GM23338 (cell line): ENCODE data around the gene TMEM163. TPM values are rescaled to one million over a fixed set of nuclear protein-coding genes. Genes with fewer than 3 reads are reported as not detected.

Experiments
- ATAC-seq: fragments of 200-7000 bp; cut with Tn5 transposase; 3 replicates; pipeline ENCODE4 v1.9.1; 2020
- DNase-seq: peaks from one replicate; pipeline ENCODE4 v3.0.0-alpha.2; 2015; ENCODE audit warnings: low spot score
- H2AFZ ChIP-seq: fragments of 200-600 bp; sonication (generic); 2 replicates; pipeline ENCODE4 v1.8.0; 2016; ENCODE audit warnings: antibody characterized with exemption, mild to moderate bottlenecking, moderate library complexity
- H3F3A ChIP-seq: fragments of 200-600 bp; sonication (generic); replicated peaks from 2 replicates; pipeline ENCODE4 v1.8.0; 2017; ENCODE audit warnings: antibody characterized with exemption, mixed run types, low read depth
- H3K27ac ChIP-seq: fragments of 200-600 bp; sonication (generic); 2 replicates; pipeline ENCODE4 v1.6.1; 2016; ENCODE audit warnings: low read depth
- H3K27me3 ChIP-seq: fragments of 200-600 bp; sonication (generic); 2 replicates; pipeline ENCODE4 v1.8.0; 2016; ENCODE audit warnings: mild to moderate bottlenecking, mixed run types, moderate library complexity; ENCODE audit not compliant: insufficient read depth
- H3K36me3 ChIP-seq: fragments of 200-600 bp; sonication (generic); 2 replicates; pipeline ENCODE4 v1.8.0; 2016; ENCODE audit warnings: mild to moderate bottlenecking; ENCODE audit not compliant: insufficient read depth
- H3K4me1 ChIP-seq: fragments of 200-600 bp; sonication (generic); 2 replicates; pipeline ENCODE4 v1.8.0; 2016; ENCODE audit warnings: mild to moderate bottlenecking, moderate library complexity; ENCODE audit not compliant: insufficient read depth
- H3K4me2 ChIP-seq: fragments of 200-600 bp; sonication (generic); 2 replicates; pipeline ENCODE4 v1.7.1; 2017; ENCODE audit warnings: mixed run types
- H3K4me3 ChIP-seq: fragments of 200-600 bp; sonication (generic); 2 replicates; pipeline ENCODE4 v1.6.1; 2016; ENCODE audit warnings: mixed run types
- H3K79me2 ChIP-seq: fragments of 200-600 bp; sonication (generic); replicated peaks from 2 replicates; pipeline ENCODE4 v1.8.0; 2017; ENCODE audit warnings: mild to moderate bottlenecking; ENCODE audit not compliant: insufficient read depth
- H3K9me2 ChIP-seq: fragments of 200-600 bp; sonication (generic); 2 replicates; pipeline ENCODE4 v1.8.0; 2017; ENCODE audit not compliant: insufficient read depth
- H4K20me1 ChIP-seq: fragments of 200-600 bp; sonication (generic); replicated peaks from 2 replicates; pipeline ENCODE4 v1.8.0; 2017; ENCODE audit warnings: mild to moderate bottlenecking; ENCODE audit not compliant: insufficient read depth
- H3K27ac Mint-ChIP-seq: 2 replicates; pipeline ENCODE4 v1.8.0; 2020; ENCODE audit warnings: inconsistent platforms, mild to moderate bottlenecking, moderate library complexity, mixed read lengths
- H3K27me3 Mint-ChIP-seq: 3 replicates; pipeline ENCODE4 v1.8.0; 2022; ENCODE audit warnings: low read depth, mild to moderate bottlenecking, moderate library complexity, mixed read lengths, inconsistent platforms; ENCODE audit not compliant: insufficient read depth, poor library complexity
- H3K36me3 Mint-ChIP-seq: 3 replicates; pipeline ENCODE4 v1.8.0; 2021; ENCODE audit warnings: low read depth, mild to moderate bottlenecking, inconsistent platforms, moderate library complexity, mixed read lengths
- H3K4me1 Mint-ChIP-seq: 3 replicates; pipeline ENCODE4 v1.8.0; 2020; ENCODE audit warnings: mild to moderate bottlenecking, inconsistent platforms, mixed read lengths
- H3K4me3 Mint-ChIP-seq: 3 replicates; pipeline ENCODE4 v1.8.0; 2021; ENCODE audit warnings: moderate library complexity, mild to moderate bottlenecking, inconsistent platforms, mixed read lengths
- H3K9me3 Mint-ChIP-seq: 3 replicates; pipeline ENCODE4 v1.8.0; 2020; ENCODE audit warnings: moderate library complexity, mild to moderate bottlenecking, inconsistent platforms, mixed read lengths
- CREB1 ChIP-seq: fragments of 250-450 bp; sonication (Bioruptor Pico); IDR thresholded peaks from 2 replicates; pipeline ENCODE4 v1.5.0; 2020; ENCODE audit warnings: low read depth, mild to moderate bottlenecking, moderate library complexity
- EZH2 ChIP-seq: fragments of 200-600 bp; sonication (generic); IDR thresholded peaks from one replicate; pipeline ENCODE4 v1.8.0; 2017; ENCODE audit warnings: antibody characterized with exemption, mild to moderate bottlenecking, low read depth; ENCODE audit not compliant: unreplicated experiment
- EZH2phosphoT487 ChIP-seq: fragments of 200-600 bp; sonication (generic); IDR thresholded peaks from one replicate; pipeline ENCODE4 v1.8.1; 2018; ENCODE audit warnings: antibody characterized with exemption; ENCODE audit not compliant: unreplicated experiment
- JUNB ChIP-seq: IDR thresholded peaks from one replicate; pipeline ENCODE4 v1.6.1; 2016; ENCODE audit warnings: antibody characterized with exemption; ENCODE audit not compliant: unreplicated experiment
- NANOG ChIP-seq: IDR thresholded peaks from 2 replicates; pipeline ENCODE4 v1.6.1; 2016; ENCODE audit warnings: antibody characterized with exemption, borderline replicate concordance
- POLR2AphosphoS5 ChIP-seq: IDR thresholded peaks from 2 replicates; pipeline ENCODE4 v1.6.1; 2016; ENCODE audit warnings: antibody characterized with exemption, low read depth
- REST ChIP-seq: IDR thresholded peaks from one replicate; pipeline ENCODE4 v1.6.1; 2018; ENCODE audit warnings: antibody characterized with exemption; ENCODE audit not compliant: unreplicated experiment
- STAT1 ChIP-seq: IDR thresholded peaks from one replicate; pipeline ENCODE4 v1.6.1; 2016; ENCODE audit warnings: antibody characterized with exemption; ENCODE audit not compliant: unreplicated experiment
- ZNF114 ChIP-seq: fragments of 250-450 bp; sonication (Bioruptor Pico); IDR thresholded peaks from 2 replicates; pipeline ENCODE4 v1.5.0; 2020; ENCODE audit warnings: mild to moderate bottlenecking, moderate library complexity
- ZNF331 ChIP-seq: fragments of 250-450 bp; sonication (Bioruptor Pico); IDR thresholded peaks from 2 replicates; pipeline ENCODE4 v1.5.0; 2020; ENCODE audit warnings: low read depth, mild to moderate bottlenecking, moderate library complexity
- ZNF462 ChIP-seq: fragments of 250-450 bp; sonication (Bioruptor Pico); IDR thresholded peaks from 2 replicates; pipeline ENCODE4 v1.5.0; 2020; ENCODE audit warnings: mild to moderate bottlenecking, moderate library complexity
- polyA plus RNA-seq: library from polyadenylated mRNA; unstranded; fragments of >200 nt; fragmentation: Nextera tagmentation; extraction: Ambion mirVana; gene quantifications from 2 replicates; pipeline ENCODE4 v1.2.1, GENCODE V29; 2016
- total RNA-seq: library from RNA; depleted of rRNA; stranded (reverse); fragments of >200 nt; shearing (Covaris generic); gene quantifications from 2 replicates; pipeline ENCODE4 v1.2.3, GENCODE V29; 2014
- TF ChIP-seq, protein P1 (sequence below): IDR thresholded peaks from 2 replicates; pipeline ENCODE4 v1.6.1; 2016; ENCODE audit warnings: antibody characterized with exemption
- TF ChIP-seq, protein P2 (sequence below), 2 experiments: fragments of 200-600 bp in 1 of 2; sonication (generic) in 1 of 2; conservative IDR thresholded peaks; 2 replicates each; pipeline versions ENCODE4 v1.5.1 to v1.6.1; 2016 to 2017; ENCODE audit warnings: antibody characterized with exemption in 2 of 2, low read depth in 2 of 2, mild to moderate bottlenecking in 2 of 2, moderate library complexity in 1 of 2

TMEM163 gene
- total and polyA plus RNA-seq, 2 experiments from 2014 or later, result 1.1 to 1.8 TPM

DNA sequence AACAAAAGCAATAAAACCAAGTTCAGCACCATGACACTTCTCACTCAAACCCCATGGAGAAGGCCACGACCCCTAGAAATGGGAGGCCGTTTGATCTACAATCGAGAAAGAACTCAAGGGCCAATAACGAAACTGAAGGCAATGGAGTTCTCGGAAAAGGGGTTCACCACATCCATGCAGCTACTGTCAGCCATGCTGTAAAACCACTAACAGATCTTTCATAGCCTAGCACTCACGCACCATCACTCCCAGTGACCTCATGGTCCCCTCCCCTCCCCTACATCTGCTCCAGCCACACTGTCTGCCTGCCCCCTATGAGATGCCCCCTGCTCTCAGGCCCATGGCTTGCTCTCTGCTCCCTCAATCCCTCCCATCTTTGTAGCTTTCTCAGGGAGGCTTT lies 135.3 kb downstream of the TMEM163 start:
- peaks cover 4% of the 10 kb centered on the region; the same call in 2 of the 3 replicates for H3K9me3 Mint-ChIP-seq
- no peaks in the 10 kb centered on the region for H3K36me3 Mint-ChIP-seq
- Histone ChIP-seq H3K4me3 (no peak overlapping the region), H3K36me3 (no peaks in the 10 kb centered on the region), H4K20me1 (no peaks in the 10 kb centered on the region), H3K79me2 (no peaks in the 10 kb centered on the region), H3F3A (no peaks in the 10 kb centered on the region), H3K9me2 (no peaks in the 10 kb centered on the region), H3K4me2 (no peak overlapping the region), H3K27ac (no peak overlapping the region), H2AFZ (no peak overlapping the region), H3K4me1 (no peaks in the 10 kb centered on the region), H3K27me3 (no peaks in the 10 kb centered on the region)
- DNase-seq, result no peak
- no peaks in the 10 kb centered on the region; the same call in 2 of the 3 replicates for H3K4me1 Mint-ChIP-seq
- no peak overlapping the region for H3K4me3 Mint-ChIP-seq
- H3K27me3 Mint-ChIP-seq, result peaks cover 2% of the 10 kb centered on the region
- no peak for ATAC-seq
- no peak for TF ChIP-seq NANOG
- TF ChIP-seq JUNB, result no peak
- TF ChIP-seq REST, result no peak
- no peak for TF ChIP-seq ZNF462
- TF ChIP-seq, protein P1, sequence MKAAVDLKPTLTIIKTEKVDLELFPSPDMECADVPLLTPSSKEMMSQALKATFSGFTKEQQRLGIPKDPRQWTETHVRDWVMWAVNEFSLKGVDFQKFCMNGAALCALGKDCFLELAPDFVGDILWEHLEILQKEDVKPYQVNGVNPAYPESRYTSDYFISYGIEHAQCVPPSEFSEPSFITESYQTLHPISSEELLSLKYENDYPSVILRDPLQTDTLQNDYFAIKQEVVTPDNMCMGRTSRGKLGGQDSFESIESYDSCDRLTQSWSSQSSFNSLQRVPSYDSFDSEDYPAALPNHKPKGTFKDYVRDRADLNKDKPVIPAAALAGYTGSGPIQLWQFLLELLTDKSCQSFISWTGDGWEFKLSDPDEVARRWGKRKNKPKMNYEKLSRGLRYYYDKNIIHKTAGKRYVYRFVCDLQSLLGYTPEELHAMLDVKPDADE, result no peak
- no peak for TF ChIP-seq EZH2phosphoT487
- TF ChIP-seq, protein P2, sequence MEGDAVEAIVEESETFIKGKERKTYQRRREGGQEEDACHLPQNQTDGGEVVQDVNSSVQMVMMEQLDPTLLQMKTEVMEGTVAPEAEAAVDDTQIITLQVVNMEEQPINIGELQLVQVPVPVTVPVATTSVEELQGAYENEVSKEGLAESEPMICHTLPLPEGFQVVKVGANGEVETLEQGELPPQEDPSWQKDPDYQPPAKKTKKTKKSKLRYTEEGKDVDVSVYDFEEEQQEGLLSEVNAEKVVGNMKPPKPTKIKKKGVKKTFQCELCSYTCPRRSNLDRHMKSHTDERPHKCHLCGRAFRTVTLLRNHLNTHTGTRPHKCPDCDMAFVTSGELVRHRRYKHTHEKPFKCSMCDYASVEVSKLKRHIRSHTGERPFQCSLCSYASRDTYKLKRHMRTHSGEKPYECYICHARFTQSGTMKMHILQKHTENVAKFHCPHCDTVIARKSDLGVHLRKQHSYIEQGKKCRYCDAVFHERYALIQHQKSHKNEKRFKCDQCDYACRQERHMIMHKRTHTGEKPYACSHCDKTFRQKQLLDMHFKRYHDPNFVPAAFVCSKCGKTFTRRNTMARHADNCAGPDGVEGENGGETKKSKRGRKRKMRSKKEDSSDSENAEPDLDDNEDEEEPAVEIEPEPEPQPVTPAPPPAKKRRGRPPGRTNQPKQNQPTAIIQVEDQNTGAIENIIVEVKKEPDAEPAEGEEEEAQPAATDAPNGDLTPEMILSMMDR (conservative IDR thresholded peaks at IDR 0.05; ENCODE audit: low read depth in 2 of 2), result no peak
- no peak for TF ChIP-seq ZNF114 (CRISPR knock-in tag)
- TF ChIP-seq ZNF331, result no peak
- TF ChIP-seq EZH2, result no peak
- no peak for TF ChIP-seq POLR2AphosphoS5
- TF ChIP-seq STAT1, result no peak
- TF ChIP-seq CREB1, result no peak
- H3K27ac Mint-ChIP-seq, result no peak overlapping the region
